Hepatocyte (in vitro differentiated cells): Measurements from ENCODE around the gene CCDC93. TPM values are rescaled to one million over a fixed set of nuclear protein-coding genes. Genes with fewer than 3 reads are reported as not detected.

Experiments
- DNase-seq: peaks from one replicate; pipeline ENCODE4 v3.0.0-alpha.2; 2016; ENCODE audit warnings: low spot score
- H2AFZ ChIP-seq: fragments of 200-600 bp; sonication (generic); 2 replicates; pipeline ENCODE4 v1.6.0; 2016; ENCODE audit warnings: antibody characterized with exemption, mild to moderate bottlenecking
- H3K27ac ChIP-seq: fragments of 200-600 bp; sonication (generic); 2 replicates; pipeline ENCODE4 v1.5.1; 2016; ENCODE audit warnings: mild to moderate bottlenecking
- H3K27me3 ChIP-seq: fragments of 200-600 bp; sonication (generic); 2 replicates; pipeline ENCODE4 v1.6.1; 2016
- H3K36me3 ChIP-seq: fragments of 200-600 bp; sonication (generic); replicated peaks from 2 replicates; pipeline ENCODE4 v1.5.1; 2016; ENCODE audit warnings: low read depth; ENCODE audit not compliant: insufficient read depth
- H3K4me1 ChIP-seq: fragments of 200-600 bp; sonication (generic); 2 replicates; pipeline ENCODE4 v1.5.1; 2016; ENCODE audit warnings: mild to moderate bottlenecking, moderate library complexity; ENCODE audit not compliant: insufficient read depth
- H3K4me2 ChIP-seq: fragments of 200-600 bp; sonication (generic); 2 replicates; pipeline ENCODE4 v1.6.0; 2016
- H3K4me3 ChIP-seq: fragments of 200-600 bp; sonication (generic); 2 replicates; pipeline ENCODE4 v1.5.1; 2016; ENCODE audit warnings: mild to moderate bottlenecking
- H3K79me2 ChIP-seq: fragments of 200-600 bp; sonication (generic); 2 replicates; pipeline ENCODE4 v1.6.0; 2017; ENCODE audit warnings: mild to moderate bottlenecking
- H3K9me2 ChIP-seq: fragments of 200-600 bp; sonication (generic); replicated peaks from 2 replicates; pipeline ENCODE4 v1.6.0; 2017; ENCODE audit warnings: mild to moderate bottlenecking; ENCODE audit not compliant: insufficient read depth
- H3K9me3 ChIP-seq: fragments of 200-600 bp; sonication (generic); 2 replicates; pipeline ENCODE4 v1.5.1; 2016; ENCODE audit warnings: low read depth, mild to moderate bottlenecking
- H4K20me1 ChIP-seq: fragments of 200-600 bp; sonication (generic); 2 replicates; pipeline ENCODE4 v1.6.0; 2016; ENCODE audit warnings: mild to moderate bottlenecking; ENCODE audit not compliant: insufficient read depth, poor library complexity, severe bottlenecking
- CTCF ChIP-seq: fragments of 200-600 bp; sonication (generic); IDR thresholded peaks from 2 replicates; pipeline ENCODE4 v1.5.1; 2016; ENCODE audit warnings: antibody characterized with exemption, mild to moderate bottlenecking; ENCODE audit not compliant: poor library complexity
- EZH2 ChIP-seq: fragments of 200-600 bp; sonication (generic); IDR thresholded peaks from 2 replicates; pipeline ENCODE4 v1.6.1; 2016; ENCODE audit warnings: antibody characterized with exemption, mild to moderate bottlenecking, borderline replicate concordance
- EZH2phosphoT487 ChIP-seq: fragments of 200-600 bp; sonication (generic); IDR thresholded peaks from one replicate; pipeline ENCODE4 v1.6.1; 2018; ENCODE audit warnings: antibody characterized with exemption, mild to moderate bottlenecking, low read depth, moderate library complexity; ENCODE audit not compliant: unreplicated experiment, severe bottlenecking
- WGBS: methylation state at CpG from one replicate; pipeline ENCODE4 v1.1.6; 2016; ENCODE audit warnings: low lambda C conversion rate; ENCODE audit errors: missing lambda C conversion rate; 5-methylcytosine and 5-hydroxymethylcytosine counted together
- polyA plus RNA-seq: library from polyadenylated mRNA; unstranded; fragments of >200 nt; fragmentation: Nextera tagmentation; extraction: Ambion mirVana; gene quantifications from 2 replicates; pipeline ENCODE4 v1.2.1, GENCODE V29; 2016
- total RNA-seq: library from RNA; depleted of rRNA; stranded (reverse); fragments of >200 nt; gene quantifications from 2 replicates; pipeline ENCODE4 v1.2.3, GENCODE V29; 2014

Gene CCDC93
- total and polyA plus RNA-seq, 2 experiments from 2014 or later = 13.2 to 37.4 TPM

DNA sequence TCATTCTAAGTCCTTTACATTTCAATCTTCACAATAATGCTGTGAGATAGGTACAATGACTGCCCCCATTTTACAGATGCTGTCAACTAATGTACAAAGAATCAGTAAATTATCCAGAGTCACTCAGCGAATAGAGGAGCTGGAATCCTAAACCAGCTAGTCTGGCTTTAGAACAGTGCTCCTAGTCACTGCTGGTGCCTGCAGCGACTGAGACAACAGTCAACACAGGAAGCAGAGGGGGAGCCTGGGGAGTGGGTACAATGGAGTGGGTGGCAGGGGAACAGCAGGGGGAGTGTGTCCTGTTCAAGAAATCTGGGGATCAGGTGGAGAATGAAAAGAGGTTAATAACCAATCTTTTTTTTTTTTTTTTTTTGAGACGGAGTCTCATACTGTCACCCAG, 37.3 kb downstream of the CCDC93 start:
- TF ChIP-seq EZH2phosphoT487 = no peak
- no peaks in the 10 kb centered on the region for H4K20me1 ChIP-seq
- peaks cover 2% of the 10 kb centered on the region for H3K36me3 ChIP-seq
- H3K4me2 ChIP-seq = no peak overlapping the region
- no peak for DNase-seq
- no peaks in the 10 kb centered on the region for H3K27me3 ChIP-seq
- H3K9me2 ChIP-seq = no peaks in the 10 kb centered on the region
- WGBS = 90% methylated on average over 2 of the region's 3 CpGs
- no peak overlapping the region for H2AFZ ChIP-seq
- no peaks in the 10 kb centered on the region for H3K79me2 ChIP-seq
- no peak overlapping the region for H3K4me3 ChIP-seq
- no peaks in the 10 kb centered on the region for H3K9me3 ChIP-seq
- H3K4me1 ChIP-seq = no peaks in the 10 kb centered on the region
- no peak overlapping the region for H3K27ac ChIP-seq

DNA sequence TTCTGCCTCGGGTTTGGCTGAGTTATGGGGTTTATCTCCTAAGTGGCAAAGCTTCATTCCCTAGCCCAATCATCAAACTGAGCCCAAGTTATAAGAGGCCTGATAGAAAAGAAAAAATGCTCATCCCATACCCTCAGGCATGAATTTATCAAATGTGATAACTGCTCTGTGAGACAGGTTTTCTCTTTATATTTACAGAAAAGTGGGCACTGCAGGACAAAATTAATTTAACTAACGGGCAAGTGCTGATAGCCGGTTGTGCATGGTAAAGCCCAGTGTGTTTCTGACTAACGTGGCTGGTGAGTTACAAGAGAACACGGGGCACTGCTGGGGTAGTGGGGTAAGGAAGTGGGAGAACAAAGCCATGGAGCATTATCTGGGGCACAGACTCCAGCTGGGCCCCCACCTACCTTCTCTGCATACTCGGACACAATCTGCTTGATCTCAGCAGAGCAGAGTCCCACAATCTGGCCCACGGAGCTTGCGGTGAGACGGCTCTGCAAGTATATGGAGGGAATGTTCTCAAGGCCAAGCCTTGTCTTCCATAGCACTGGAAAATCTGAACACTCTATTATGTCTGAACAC, 40.3 kb downstream of the CCDC93 start:
- H3K36me3 ChIP-seq = peaks cover 4% of the 10 kb centered on the region
- DNase-seq = no peak
- no peaks in the 10 kb centered on the region for H3K4me1 ChIP-seq
- no peaks in the 10 kb centered on the region for H3K9me3 ChIP-seq
- H4K20me1 ChIP-seq = no peaks in the 10 kb centered on the region
- H3K4me2 ChIP-seq = no peak overlapping the region
- H3K4me3 ChIP-seq = no peak overlapping the region
- H3K27ac ChIP-seq = no peak overlapping the region
- WGBS = 91% methylated on average over 9 of the region's 9 CpGs
- H3K27me3 ChIP-seq = no peaks in the 10 kb centered on the region
- H3K79me2 ChIP-seq = no peaks in the 10 kb centered on the region
- TF ChIP-seq EZH2 = no peak
- no peak for TF ChIP-seq EZH2phosphoT487
- TF ChIP-seq CTCF = no peak
- H3K9me2 ChIP-seq = no peaks in the 10 kb centered on the region
- H2AFZ ChIP-seq = no peak overlapping the region

- WGBS = 89% methylated on average over 6 of the region's 6 CpGs
- no peak overlapping the region for H3K4me3 ChIP-seq
- no peaks in the 10 kb centered on the region for H3K9me2 ChIP-seq
- H3K27me3 ChIP-seq = no peaks in the 10 kb centered on the region
- H3K79me2 ChIP-seq = no peaks in the 10 kb centered on the region
- no peak for TF ChIP-seq EZH2
- TF ChIP-seq EZH2phosphoT487 = no peak
- TF ChIP-seq CTCF = no peak
- no peaks in the 10 kb centered on the region for H3K9me3 ChIP-seq
- no peaks in the 10 kb centered on the region for H4K20me1 ChIP-seq
- H3K4me1 ChIP-seq = no peaks in the 10 kb centered on the region
- DNase-seq = no peak
- H3K27ac ChIP-seq = no peak overlapping the region
- no peak overlapping the region for H2AFZ ChIP-seq
- no peak overlapping the region for H3K4me2 ChIP-seq
- H3K36me3 ChIP-seq = peaks cover 4% of the 10 kb centered on the region
These were observed 41.3 kb downstream of the CCDC93 start for GRCh38 chr2:117972476-117973123.

DNA sequence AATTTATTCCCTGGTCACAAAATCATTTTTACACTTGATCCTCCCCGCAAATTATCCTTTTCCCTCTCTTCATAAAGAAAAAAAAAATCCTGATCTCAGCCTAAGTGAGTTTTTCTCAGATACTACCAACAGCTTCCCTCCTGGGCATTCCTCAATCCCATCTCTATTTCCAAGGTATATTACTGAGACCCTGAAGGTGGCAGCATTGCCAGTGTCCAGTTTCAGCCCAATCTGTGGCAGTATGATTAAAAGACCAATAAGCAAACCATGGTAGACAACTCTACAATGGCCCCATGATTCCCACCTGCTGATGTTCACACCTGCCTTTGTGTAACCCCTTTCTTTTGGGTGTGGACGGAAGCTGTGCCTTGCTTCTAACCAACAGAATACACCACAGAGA, 45.1 kb downstream of the CCDC93 start:
- no peaks in the 10 kb centered on the region for H3K27me3 ChIP-seq
- peaks cover 4% of the 10 kb centered on the region for H3K36me3 ChIP-seq
- no peaks in the 10 kb centered on the region for H3K9me2 ChIP-seq
- WGBS = 95% methylated on average over 2 of the region's 2 CpGs
- H3K4me2 ChIP-seq = no peak overlapping the region
- H4K20me1 ChIP-seq = no peaks in the 10 kb centered on the region
- H3K79me2 ChIP-seq = no peaks in the 10 kb centered on the region
- H3K4me1 ChIP-seq = no peaks in the 10 kb centered on the region
- no peak overlapping the region for H3K4me3 ChIP-seq
- no peak for DNase-seq
- TF ChIP-seq EZH2phosphoT487 = no peak
- TF ChIP-seq CTCF = no peak
- no peak for TF ChIP-seq EZH2
- H3K9me3 ChIP-seq = no peaks in the 10 kb centered on the region
- H2AFZ ChIP-seq = no peak overlapping the region
- H3K27ac ChIP-seq = no peak overlapping the region
